Right renal pelvis (tissue), 4 donors: ENCODE results near the gene ESPN. TPM values are rescaled to one million over a fixed set of nuclear protein-coding genes. Genes with fewer than 3 reads are reported as not detected.

Experiments
- DNase-seq, 4 donors: peaks; one replicate each; pipeline ENCODE4 v3.0.0-alpha.2; 2013; ENCODE audit warnings: low read depth in 4 of 4, low spot score in 3 of 4, missing footprints in 1 of 4
- polyA plus RNA-seq, 4 donors: library from polyadenylated mRNA; unstranded; fragments of 120-200 nt; gene quantifications; one replicate each; pipeline ENCODE4 v1.2.1, GENCODE V29; 2013; ENCODE audit not compliant: insufficient read length in 4 of 4

Gene ESPN
- polyA plus RNA-seq, 4 donors = 10.1 to 21.6 (median 16.9) TPM

DNA sequence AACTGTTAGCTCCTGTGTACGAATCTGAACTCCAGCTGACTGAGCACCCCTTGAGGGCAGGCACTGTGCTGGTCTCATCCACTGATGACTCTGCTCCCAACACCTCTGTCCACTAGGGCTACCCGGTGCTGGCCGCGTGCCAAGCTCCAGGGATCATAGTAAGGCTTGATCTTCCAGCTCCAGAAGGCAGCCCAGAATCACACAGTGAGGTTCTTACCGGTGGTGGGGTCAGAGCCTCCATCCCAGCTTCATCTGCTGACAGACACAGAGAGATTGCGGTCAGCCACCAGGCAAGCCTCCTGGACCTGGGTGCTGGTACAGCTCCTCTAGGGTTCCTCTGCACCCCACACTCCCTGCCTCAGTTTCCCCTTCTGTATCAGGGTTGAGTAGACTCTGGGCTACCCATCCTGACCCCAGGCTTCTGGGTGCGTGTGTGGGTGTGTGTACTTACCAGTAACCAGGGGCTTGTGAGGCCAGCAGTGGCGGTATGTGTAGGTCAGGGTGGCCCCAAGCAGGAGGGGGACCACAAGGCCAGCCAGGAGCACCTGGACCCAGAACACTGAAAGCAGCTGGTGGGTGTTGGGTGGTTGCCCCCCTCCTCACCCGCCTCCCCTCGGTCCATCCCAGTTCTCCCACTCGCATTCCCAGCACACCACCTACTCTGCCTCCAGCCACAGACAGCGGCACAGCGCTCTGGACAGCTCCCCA lies 38.0 kb downstream of the ESPN start:
- no peak for DNase-seq

DNA sequence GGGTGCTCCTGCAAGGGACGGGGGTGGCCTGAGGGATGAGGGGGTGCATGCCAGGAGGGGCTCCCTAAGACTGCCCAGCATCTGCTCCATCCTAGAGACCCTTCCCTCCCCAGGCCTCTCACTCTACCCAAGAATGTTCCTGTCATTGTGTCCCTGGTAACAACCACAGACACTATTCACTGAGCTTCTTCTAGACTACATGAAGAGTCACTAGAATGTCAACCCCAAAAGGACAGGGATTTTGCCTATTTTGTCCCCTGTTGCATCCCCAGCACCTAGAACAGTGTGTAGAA lies 38.5 kb downstream of the ESPN start:
- no peak for DNase-seq

DNA sequence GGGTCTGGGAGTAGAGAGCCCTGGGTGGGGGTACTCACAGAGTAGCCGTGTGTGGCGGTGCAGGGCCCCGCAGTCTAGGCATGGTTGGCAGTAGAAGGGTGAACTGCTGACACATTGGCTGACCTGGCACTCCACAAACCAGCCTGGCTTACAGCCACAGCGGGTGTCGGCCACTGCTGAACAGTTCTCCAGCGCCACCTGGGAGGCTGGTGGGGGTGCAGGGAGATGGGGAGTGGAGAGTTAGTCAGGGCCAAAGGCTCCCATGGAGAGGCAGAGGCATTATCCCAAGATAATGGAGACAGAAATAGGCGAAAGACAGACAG lies 39.9 kb downstream of the ESPN start:
- DNase-seq = no peak

DNA sequence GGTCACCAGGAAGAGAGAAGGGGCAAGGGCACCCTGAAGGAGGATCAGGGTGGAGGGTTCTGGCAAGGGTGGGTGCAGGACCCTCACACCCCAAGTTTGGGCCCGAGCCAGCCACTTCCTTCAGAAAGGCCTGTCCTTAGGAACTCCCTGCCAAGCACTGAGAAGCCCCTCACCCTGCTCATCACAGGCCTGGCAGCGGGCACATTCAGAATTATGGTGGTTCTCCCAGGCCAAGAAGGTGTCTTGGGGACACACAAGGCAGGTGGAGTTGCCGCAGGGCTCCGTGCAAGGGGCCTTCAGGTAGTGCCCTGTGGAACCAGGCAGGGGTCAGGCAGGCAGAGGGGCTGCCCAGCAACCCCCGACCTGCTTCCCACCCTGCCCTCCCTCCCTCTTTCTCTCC lies 40.3 kb downstream of the ESPN start:
- no peak for DNase-seq

DNA sequence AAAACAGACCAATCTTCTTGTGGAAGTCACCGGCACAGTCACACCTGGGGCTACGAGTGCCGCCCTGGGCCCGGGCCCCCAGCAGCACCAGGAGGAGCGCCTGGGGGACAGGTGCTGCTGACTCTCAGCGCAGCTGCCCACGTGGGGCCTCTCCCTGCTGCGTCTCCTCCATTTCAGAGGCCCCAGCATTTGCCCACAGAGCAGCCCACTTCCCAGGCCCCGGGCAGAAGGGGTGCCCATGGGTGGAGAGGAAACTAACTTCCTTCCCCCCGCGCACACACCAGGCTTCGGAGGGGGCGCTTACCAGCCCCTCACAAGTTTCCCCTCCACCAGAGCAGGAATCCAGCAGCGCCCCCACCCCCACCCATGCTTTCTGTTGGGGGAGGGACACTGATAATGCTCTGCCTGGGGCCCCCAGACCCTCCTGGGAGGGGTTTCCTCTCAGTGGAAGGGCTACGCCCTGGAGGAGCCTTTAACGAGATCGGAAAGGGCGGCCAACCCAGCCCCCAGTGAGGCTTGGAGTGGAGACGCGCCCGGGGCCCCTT lies 41.0 kb downstream of the ESPN start:
- DNase-seq = no peak

DNA sequence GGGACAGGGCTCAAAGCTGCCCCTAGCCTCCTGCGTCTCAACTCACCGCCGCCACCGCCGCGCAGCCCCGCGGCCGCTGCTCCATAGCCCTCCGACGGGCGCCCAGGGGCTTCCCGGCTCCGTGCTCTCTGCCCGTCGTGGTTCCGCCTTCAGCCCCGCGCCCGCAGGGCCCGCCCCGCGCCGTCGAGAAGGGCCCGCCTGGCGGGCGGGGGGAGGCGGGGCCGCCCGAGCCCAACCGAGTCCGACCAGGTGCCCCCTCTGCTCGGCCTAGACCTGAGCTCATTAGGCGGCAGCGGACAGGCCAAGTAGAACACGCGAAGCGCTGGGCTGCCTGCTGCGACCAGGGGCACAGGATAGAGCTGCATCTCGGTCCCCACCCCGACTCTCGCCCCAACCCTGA lies 41.4 kb downstream of the ESPN start, which contains the start of gene TNFRSF25:
Gene TNFRSF25, minus strand, starts transcription at position 151 of the 400 bp plus-strand sequence. Its CDS starts 66 bp downstream, at position 85.
- DNase-seq = no peak

DNA sequence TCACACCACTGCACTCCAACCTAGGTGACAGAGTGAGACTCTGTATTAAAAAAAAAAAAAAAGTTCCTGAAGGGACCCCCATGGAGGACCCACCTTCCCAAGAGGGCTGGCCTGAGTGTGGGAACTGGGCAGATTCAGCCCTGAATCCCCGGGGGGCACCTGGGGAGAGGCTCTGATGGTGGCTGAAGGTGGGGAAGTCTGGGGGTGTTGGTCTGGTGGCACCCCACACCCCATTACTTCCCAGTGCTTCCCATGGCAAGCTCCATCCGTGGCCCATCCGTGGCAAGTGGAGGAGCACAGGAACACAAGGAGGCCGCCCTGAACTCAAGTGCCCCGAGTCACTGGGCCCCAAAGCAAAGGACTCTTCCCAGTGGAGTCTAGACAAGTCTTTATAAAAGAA lies 42.2 kb downstream of the ESPN start:
- DNase-seq = no peak

DNA sequence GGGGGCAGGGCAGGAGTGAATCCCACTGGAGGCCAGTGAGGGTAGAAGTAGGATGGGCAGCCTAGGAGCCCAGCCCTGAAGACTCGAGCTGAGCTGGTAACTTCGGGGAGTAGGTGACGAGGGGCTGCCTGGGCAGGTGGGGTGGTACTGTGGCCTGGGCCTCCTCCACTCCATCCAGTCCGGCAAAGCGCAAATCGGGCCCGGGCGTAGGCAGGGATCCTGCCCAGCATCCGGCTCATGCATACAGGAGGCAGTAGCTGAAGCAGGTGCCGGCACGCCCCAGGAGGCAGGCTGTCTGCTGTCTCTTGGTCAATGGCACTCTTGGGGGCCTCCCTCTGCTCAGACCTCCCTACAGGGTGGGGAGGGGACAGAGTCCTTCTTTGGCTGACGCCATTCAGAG lies 42.6 kb downstream of the ESPN start:
- DNase-seq = no peak

DNA sequence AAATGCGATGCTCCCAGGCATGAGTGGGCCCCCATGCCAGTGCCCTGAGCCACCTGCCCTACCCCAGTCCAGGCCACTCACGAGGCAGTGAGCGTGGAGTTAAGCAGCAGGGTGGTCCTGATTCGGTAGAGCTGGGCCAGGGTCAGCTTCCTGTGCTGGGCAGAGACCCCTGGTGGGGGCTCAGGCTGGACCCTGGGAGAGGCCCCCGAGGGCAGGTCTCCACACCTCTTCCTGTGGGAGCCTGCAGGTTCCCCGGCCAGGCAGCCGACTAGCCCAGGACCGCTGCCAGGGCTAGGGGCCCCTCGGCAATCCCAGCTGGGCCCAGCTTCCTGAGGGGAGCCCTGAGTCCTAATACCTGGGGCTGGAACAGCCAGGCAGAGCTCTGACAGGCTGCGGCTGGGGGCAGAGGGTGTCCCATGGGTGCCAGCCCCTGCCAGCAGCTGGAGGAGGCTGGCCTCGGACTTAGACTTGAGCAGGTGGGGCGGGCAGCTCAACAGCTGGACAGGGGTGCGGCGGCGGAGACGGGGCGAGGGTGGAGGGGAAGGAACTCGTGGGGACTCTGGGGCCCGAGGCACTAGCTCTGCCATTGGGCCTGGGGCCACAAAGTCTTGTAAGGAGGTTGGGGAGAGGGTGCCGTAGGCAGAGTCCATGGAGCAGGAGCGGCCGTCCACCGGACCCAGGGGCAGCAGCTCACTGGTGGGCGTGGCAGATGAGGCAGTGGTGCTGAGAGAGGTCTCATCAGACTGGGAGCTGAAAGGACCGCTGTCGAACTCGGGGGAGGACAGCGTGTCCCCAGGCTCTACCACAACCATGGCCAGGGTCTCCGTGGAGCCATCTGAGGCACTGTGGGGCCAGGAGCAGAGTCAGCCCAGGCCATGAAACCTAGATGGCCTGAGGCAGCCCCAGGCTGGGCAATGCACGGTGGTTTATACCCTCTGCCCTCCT lies 43.4 kb downstream of the ESPN start:
- no peak for DNase-seq

DNA sequence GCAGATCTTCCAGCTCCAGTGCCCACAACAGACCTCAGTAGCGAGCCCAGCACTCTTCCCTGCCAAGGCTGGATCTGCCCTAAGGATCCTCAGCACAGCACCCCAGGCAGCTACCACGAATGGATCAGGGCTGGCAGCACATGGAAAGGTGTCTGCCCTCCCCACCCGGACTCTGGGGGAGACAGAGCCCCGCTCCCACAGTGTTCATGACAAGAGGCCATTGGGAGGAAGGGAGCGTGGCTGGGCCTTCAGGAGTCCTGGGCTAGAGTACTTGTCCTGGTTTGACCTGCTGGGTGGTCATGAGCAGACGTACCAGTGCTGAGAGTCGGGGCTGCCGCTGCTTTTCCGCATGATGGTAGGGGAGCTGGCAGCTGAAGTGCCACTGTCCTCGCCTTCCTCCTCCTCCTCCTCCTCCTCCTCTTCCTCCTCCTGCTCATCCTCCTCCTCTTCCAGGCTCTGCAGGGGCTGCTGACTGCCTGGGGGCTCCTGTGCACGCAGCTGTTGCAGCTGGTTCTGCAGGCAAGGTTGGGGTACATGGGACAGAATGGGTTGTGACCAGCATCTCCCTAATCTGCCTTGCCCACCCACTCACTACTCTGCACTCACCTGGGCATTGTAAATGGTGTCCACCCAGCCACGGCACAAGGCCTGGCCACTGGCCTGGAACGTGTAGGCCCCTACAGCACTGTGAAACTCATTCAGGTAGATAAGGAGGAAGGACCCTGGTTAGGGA lies 44.3 kb downstream of the ESPN start:
- no peak for DNase-seq

DNA sequence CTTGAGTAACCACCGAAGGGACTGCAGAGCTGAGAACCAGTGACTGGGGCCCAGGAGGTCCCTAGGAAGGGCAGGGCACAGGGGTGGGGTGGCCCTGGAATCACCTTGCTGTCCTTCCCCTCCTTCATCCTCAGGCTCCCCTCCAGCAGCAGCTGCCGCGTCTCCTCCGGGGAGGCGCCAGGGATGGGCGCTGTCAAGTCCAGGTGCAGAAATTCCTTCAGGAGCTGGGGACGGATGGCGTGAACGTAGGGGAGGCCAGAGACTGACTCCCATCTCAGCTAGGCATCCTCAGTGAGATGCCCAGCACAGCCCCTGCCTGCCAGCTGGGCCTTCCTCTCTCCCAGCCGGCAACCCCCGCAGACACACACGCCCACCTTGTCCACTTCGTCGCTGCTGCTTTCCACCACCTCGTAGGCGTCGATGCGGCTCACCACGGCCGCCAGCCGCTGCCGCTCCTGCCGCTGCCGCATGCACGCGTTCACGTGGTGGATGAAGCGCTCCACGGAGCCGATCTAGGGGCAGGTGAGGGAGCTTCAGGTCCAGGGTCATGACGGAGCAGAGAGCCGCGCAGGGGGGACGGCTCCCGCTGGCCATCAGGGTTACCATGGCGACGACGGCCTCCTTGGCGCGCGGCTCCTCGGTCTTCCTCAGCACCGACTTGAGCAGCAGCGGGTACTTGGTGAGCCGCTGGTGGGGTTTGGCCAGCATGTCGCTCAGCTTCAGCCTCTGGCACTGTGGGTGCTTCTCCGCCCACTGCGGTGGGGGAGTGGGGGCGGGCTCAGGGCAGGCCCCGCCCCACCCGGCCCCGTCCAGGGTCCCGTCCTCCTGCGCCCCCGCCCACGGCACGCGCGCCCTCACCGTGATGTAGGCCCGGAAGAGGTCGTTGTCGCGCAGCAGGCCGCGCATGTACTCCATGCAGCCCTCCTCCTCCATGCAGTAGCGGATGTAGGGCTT lies 45.8 kb downstream of the ESPN start:
- DNase-seq = no peak

DNA sequence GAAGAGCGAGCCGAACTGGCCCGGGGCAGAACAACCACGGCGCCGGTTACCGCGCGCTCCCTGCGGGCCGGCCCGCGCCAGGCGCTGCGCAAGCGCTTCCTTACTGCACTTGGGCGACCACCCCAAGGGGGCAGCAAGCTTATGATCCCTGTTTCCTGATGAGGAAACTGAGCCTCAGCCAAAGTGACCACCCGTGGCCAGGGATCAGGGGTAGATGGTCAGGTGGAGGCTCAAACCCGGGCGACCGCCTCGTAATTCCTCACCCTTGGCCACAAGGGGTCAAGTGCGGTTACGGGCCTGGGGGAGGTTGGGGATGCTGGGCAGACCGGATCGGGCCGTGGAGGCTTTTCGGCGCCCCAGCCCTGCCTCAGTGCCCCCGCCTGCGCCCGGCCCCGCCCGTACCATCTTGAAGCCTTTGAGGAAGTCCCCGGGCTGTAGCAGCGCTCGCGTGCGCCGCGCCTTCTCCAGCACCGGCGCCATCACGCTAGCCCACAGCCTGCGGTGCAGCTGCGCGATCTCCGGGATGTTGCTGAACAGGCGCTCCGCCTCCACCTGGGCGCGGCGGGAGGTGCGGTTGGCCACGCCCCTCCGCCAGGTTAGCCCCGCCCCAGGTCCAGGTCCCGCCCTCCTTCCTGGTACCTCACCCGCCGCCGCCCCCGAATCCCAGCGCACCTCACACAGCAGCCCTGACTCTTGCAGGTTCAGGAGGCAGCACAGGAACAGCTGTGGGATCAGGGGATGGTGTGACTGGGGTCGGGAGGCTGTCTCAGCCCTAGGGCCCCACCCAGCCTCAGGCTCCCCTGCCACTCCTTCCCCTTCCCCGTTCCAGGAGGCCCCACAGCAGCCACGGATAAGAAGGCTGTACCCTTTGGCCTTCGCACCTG lies 46.8 kb downstream of the ESPN start:
- DNase-seq = no peak

DNA sequence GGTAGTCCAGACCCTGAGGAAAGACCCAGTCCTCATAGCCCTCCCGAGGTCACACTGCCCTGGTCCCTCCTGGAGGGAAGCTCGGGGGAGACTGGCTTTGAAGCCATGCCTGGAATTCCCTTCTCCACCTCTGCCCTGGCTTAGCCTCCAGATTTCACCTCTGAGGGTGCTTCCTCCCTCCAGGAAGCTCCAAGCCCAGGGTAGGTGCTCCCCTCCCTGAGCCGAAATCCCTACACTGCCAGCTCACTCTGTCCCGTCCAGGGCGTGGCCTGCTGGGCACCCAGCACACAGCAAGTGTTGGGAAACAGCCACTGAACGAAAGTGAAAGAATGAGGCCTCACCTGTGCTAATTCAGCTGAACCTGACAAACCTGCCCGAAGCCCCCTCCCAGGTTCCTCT lies 47.4 kb downstream of the ESPN start:
- DNase-seq = no peak

DNA sequence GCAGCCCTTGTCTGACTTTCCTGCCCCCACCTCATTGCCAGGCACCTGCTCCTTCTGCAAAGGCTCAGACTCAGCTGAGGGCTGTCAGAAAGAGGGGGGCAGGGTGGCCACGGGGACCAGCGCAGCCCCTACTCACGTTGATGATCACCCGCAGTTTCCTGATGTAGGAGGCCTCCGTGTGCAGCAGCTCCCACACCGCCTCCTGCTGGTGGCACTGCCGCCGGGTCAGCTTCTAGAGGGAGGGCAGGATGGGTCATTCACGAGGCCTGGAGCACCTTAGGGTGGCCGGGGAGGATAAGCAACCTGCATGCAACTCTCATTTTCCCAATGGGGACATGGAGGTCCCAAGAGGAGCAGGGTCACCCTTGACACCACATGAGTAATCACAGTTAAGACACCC lies 47.8 kb downstream of the ESPN start:
- no peak for DNase-seq

DNA sequence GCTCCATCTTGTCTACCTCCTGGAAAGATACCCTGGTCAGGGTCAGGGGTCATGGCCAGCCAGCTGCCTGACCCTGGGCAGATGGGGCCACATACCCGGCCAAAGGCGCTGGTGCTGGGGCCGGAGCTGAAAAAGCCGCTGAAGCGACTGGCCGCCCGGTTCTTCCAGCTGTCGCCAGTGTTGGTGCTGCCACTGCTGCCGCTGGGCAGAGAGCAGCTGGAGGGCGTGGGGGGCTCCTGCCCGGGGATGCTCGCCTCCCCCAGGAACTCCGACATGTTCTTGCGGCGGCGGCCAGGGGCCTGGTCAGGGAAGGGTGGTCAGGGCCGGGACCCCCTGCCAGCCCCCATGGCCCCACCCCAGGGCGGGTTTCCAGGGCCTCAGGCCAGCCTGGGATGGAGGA lies 48.6 kb downstream of the ESPN start:
- DNase-seq = no peak

DNA sequence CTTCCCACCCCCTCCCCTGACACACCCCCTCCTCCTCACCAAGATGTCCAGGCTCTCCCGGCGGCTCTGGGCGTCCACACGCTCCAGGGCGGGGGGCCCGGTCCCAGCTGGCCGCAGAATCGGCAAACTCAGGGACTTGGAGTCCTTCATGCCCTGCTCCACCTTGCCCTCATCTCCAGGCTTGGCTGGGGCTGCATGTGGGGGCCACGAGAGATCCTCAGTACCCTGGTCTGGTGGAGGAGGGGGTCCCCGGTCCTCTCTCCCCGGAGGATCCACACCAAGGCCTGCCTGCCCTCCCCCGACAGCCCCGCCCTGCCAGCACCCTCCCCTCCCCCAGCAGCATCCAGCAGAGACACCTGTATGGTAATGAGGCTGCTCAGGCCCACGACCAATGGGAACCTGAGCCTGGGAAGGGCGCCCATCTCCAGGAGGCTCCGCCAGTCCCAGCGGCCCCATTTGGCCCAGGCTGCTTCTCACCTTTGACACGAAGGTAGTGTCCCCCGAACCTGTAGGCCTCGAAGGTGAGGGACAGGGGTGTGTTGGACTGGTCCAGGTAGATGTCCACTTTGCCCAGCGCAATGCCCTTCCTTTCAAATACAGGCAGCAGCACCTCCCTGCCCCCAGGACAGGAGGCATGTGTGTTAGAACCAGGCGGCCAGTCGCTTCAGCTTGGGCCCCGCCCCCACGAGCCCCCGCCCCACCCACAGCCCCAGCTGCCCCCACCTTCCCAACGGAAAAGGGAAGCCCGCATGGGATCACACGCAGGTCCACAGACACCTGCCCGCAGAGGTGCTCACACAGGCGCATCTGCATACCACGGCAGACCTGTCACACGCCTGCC lies 49.6 kb downstream of the ESPN start:
- no peak for DNase-seq

DNA sequence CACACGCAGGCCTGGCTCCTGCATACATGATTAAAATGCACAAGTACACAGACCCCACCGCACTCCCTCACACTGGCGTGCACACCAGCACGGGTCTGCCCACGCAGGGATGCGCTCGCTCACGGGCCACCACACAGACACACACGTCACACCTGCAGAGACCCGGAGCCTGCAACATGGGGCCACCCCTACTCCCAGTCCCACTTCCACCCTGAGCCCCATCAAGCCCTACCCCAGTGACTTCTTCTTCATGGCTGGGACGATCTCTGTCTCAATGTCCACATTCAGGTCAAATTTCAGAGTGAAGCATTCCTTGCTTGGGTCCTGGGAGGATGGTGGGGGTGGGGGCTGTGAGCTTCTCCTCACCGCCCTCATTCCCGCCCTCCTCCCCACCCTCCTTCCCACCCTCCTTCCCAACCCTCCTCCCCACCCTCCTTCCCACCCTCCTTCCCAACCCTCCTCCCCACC lies 50.3 kb downstream of the ESPN start:
- no peak for DNase-seq
